Thymus (tissue), 11 donors: ENCODE measurements around the gene MPP7. TPM values are rescaled to one million over a fixed set of nuclear protein-coding genes. Genes with fewer than 3 reads are reported as not detected.
"Not testable (repeated sequence)": the region's sequence is repeated elsewhere in the genome, so short reads cannot be mapped to it uniquely, and the experiment has no call there.

Experiments
- DNase-seq, 9 donors: peaks; one replicate each; pipeline ENCODE4 v3.0.0-alpha.2; 2013; ENCODE audit warnings: low spot score in 9 of 9, low read depth in 6 of 9, missing footprints in 1 of 9
- H3K27ac ChIP-seq, 2 donors: one replicate each; pipeline ENCODE4 v1.5.1; 2013; ENCODE audit warnings: control low read depth in 1 of 2, low read depth in 1 of 2, low read length in 1 of 2, mild to moderate bottlenecking in 1 of 2, moderate library complexity in 1 of 2
- H3K27me3 ChIP-seq, 2 donors: one replicate each; pipeline ENCODE4 v1.5.1; 2013; ENCODE audit warnings: low read length in 1 of 2; ENCODE audit not compliant: control insufficient read depth in 2 of 2, insufficient read depth in 1 of 2
- H3K36me3 ChIP-seq, 2 donors: one replicate each; pipeline ENCODE4 v1.5.1; 2013; ENCODE audit warnings: low read length in 1 of 2, mild to moderate bottlenecking in 1 of 2, moderate library complexity in 1 of 2; ENCODE audit not compliant: control insufficient read depth in 2 of 2, insufficient read depth in 2 of 2
- H3K4me1 ChIP-seq, 2 donors: one replicate each; pipeline ENCODE4 v1.5.1; 2013; ENCODE audit warnings: low read length in 2 of 2; ENCODE audit not compliant: control insufficient read depth in 2 of 2, insufficient read depth in 2 of 2
- H3K4me3 ChIP-seq, 2 donors: one replicate each; pipeline ENCODE4 v1.5.1; 2013; ENCODE audit warnings: low read length in 2 of 2, control low read depth in 1 of 2, mild to moderate bottlenecking in 1 of 2
- H3K9me3 ChIP-seq, 2 donors: one replicate each; pipeline ENCODE4 v1.5.1; 2013; ENCODE audit warnings: low read length in 1 of 2, mild to moderate bottlenecking in 1 of 2; ENCODE audit not compliant: control insufficient read depth in 2 of 2, insufficient read depth in 1 of 2
- WGBS: extraction: QIAGEN DNeasy Blood & Tissue Kit; methylation state at CpG from one replicate; pipeline ENCODE4 v1.1.7; 2013; 5-methylcytosine and 5-hydroxymethylcytosine counted together
- polyA plus RNA-seq: library from polyadenylated mRNA; stranded (reverse); fragments of 200-250 nt; gene quantifications from one replicate; pipeline ENCODE4 v1.2.3, GENCODE V29; 2013
- total RNA-seq: library from RNA; stranded (reverse); fragments of 120-200 nt; gene quantifications from one replicate; pipeline ENCODE4 v1.2.4, GENCODE V29; 2013
- donor health status: healthy.

The MPP7 gene
- total and polyA plus RNA-seq, 2 donors = 2.8 to 5.1 TPM

GRCh38 chr10:28328346-28328745 is 25.5 kb upstream of the MPP7 start:
- Histone ChIP-seq H3K36me3 (no peaks in the 10 kb centered on the region), H3K27me3 (no peaks in the 10 kb centered on the region), H3K27ac (no peak overlapping the region), H3K4me3 (no peak overlapping the region), H3K9me3 (no peaks in the 10 kb centered on the region), H3K4me1 (peaks cover 7 to 13% of the 10 kb centered on the region in 2 donors)
- 96% methylated on average over 1 of the region's 1 CpG for WGBS
- DNase-seq = no peak

DNA sequence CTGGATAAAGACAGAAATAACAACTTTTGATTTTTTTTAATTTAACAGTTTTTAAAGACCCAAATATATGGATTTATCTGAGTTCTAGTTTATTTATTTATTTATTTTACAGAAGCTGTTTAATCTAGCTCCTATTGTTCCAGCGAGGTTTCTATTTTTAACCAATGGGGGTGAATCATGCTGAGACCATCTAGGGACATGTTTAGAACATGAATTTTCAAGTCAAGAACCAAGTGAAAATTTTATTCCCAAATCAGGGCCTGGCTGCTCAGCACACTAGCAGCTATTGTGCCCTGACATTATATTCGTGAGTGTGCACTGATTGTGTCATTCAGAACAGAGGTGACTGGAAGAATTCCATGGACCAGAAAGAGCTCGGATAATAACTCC is 24.6 kb upstream of the MPP7 start:
- H3K36me3 ChIP-seq = no peaks in the 10 kb centered on the region
- H3K4me3 ChIP-seq = no peak overlapping the region
- H3K27ac ChIP-seq = no peak overlapping the region
- peaks cover 3 to 6% of the 10 kb centered on the region in 2 donors for H3K4me1 ChIP-seq
- WGBS = 91% methylated on average over 3 of the region's 3 CpGs
- DNase-seq = no peak
- no peaks in the 10 kb centered on the region for H3K27me3 ChIP-seq
- H3K9me3 ChIP-seq = no peaks in the 10 kb centered on the region

DNA sequence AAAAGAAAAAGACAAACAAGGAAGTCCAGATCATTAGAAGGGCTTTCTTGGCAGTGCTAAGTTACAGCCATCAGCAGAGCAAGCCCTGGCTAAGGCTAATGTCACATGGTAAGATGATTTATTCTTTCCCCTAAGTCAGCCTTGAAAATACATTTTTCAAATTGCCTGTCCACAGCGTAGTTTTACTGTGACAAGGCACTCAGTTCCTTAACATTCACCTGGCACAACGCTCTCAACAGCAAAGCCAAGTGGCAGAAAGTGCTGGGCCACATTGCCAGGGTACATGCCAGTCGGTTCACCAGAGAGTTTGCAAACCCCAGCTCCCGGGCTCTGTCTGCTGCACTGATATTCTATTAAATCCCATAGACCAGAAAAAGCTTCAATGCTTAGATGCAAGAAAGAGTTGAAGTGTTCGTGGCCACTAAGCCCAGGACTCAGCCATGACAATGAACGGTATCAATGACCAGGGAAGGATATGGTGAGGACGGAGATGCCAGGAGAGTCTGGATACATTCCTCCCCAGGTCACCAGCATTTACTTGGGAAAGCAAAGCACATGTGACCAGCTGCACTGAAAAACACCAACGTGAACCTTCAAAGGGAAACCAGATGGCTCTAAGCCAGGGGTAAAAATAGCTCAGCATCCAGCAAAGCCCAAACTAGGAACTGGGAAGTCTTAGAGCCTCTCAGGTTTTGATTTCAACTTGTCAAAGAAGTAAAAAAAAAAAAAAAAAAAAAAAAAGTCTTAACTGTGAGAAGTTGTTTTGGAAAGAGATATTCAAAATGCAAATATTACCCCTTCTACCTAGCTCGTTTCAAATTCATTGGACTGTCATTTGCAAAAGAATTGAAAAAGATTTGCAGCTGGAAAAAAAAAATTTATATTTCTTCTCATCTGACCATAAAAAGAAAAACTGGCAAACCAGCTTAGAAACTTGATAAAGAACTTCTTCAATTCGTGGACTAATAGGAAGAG is 23.9 kb upstream of the MPP7 start:
- Histone ChIP-seq H3K4me3 (no peak overlapping the region), H3K27ac (peak overlapping the region; percentile 37 to 60), H3K27me3 (no peaks in the 10 kb centered on the region), H3K9me3 (no peaks in the 10 kb centered on the region), H3K36me3 (no peaks in the 10 kb centered on the region), H3K4me1 (peaks cover 3 to 5% of the 10 kb centered on the region in 2 donors)
- DNase-seq = peak in 1 of 9 donors; percentile 22
- 37% methylated on average over 10 of the region's 10 CpGs for WGBS

DNA sequence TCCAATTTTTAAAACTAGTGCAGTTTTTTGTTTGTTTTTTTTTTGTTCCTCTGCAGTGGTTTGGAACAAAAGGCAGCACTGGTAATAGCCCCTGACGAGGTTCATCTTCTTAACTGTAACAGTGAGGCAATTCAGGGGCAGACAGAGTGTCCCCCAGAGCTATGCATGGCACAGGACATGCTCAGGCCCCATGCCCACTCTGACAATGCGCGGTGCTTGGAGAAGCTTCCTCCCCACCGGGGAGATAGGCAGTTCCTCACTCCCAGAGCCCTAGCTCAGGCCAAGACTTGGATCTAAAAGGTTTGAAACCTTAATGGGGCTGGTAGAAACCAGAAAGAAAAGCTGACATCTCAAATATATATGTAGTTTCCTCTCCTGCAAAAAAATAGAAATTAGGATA is 17.9 kb upstream of the MPP7 start:
- Histone ChIP-seq H3K27ac (no peak overlapping the region), H3K36me3 (no peaks in the 10 kb centered on the region), H3K4me3 (no peak overlapping the region), H3K4me1 (no peaks in the 10 kb centered on the region), H3K27me3 (no peaks in the 10 kb centered on the region), H3K9me3 (no peaks in the 10 kb centered on the region)
- no peak for DNase-seq
- WGBS = 92% methylated on average over 4 of the region's 4 CpGs

DNA sequence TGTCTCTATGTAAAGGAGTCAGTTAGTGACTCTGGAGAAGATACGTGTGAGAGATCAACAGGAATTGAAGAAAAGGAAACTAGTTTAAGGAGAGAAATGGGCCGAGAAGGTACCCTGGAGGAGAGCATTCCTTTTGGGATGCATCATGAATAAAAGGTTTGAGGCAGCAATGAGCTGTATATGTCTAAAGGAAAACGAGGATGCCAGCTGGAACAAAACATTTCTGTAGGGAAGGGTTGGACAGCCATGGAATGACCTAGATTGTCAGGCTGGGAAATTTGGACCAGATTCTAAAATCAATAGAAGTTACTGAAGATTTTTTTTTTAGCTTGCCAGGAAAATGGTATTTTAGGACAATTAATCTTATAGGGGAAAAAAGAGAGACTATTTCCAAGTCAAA is 17.2 kb upstream of the MPP7 start:
- no peak for DNase-seq
- Histone ChIP-seq H3K4me3 (no peak overlapping the region), H3K27me3 (no peaks in the 10 kb centered on the region), H3K36me3 (no peaks in the 10 kb centered on the region), H3K27ac (no peak overlapping the region), H3K4me1 (no peaks in the 10 kb centered on the region), H3K9me3 (no peaks in the 10 kb centered on the region)
- 96% methylated on average over 3 of the region's 3 CpGs for WGBS

GRCh38 chr10:28319061-28319460 is 16.2 kb upstream of the MPP7 start:
- not testable (repeated sequence) for H3K27ac ChIP-seq, H3K36me3 ChIP-seq, H3K27me3 ChIP-seq, H3K4me1 ChIP-seq, H3K4me3 ChIP-seq, DNase-seq, H3K9me3 ChIP-seq

GRCh38 chr10:28318626-28319025 is 15.8 kb upstream of the MPP7 start:
- no peak for DNase-seq
- Histone ChIP-seq H3K4me3 (no peak overlapping the region), H3K36me3 (no peaks in the 10 kb centered on the region), H3K27ac (no peak overlapping the region), H3K9me3 (no peaks in the 10 kb centered on the region), H3K4me1 (no peaks in the 10 kb centered on the region), H3K27me3 (no peaks in the 10 kb centered on the region)
- WGBS = 92% methylated on average over 1 of the region's 1 CpG

DNA sequence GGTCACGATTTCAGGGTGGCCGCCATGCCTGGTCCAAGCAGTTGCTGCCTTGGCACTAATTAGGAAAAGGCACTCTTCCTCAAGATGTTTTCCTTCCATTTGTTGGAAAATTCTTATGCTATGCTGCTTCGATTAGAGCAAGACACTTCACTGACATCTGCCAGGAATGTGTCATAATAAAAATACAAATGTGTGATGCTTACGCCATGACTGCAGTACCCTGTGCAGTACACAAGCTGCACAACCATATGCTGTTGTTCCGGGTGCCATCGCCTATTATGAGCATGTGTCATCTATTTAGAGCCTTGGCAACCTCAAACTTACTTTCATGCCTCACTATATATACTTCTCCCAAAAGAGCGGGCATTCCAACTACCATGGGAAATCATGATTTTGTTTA is 14.9 kb upstream of the MPP7 start:
- WGBS = 97% methylated on average over 7 of the region's 7 CpGs
- Histone ChIP-seq H3K9me3 (no peaks in the 10 kb centered on the region), H3K36me3 (no peaks in the 10 kb centered on the region), H3K4me1 (no peaks in the 10 kb centered on the region), H3K4me3 (no peak overlapping the region), H3K27ac (no peak overlapping the region), H3K27me3 (no peaks in the 10 kb centered on the region)
- no peak for DNase-seq

- 82% methylated on average over 5 of the region's 5 CpGs for WGBS
- no peak overlapping the region for H3K27ac ChIP-seq
- H3K4me1 ChIP-seq = no peaks in the 10 kb centered on the region
- no peaks in the 10 kb centered on the region for H3K27me3 ChIP-seq
- no peaks in the 10 kb centered on the region for H3K9me3 ChIP-seq
- no peak for DNase-seq
- no peaks in the 10 kb centered on the region for H3K36me3 ChIP-seq
- H3K4me3 ChIP-seq = no peak overlapping the region
These were observed 13.8 kb upstream of the MPP7 start for GRCh38 chr10:28316696-28317095.
